ENCODE data around the gene CTSE.

Gene CTSE

DNA sequence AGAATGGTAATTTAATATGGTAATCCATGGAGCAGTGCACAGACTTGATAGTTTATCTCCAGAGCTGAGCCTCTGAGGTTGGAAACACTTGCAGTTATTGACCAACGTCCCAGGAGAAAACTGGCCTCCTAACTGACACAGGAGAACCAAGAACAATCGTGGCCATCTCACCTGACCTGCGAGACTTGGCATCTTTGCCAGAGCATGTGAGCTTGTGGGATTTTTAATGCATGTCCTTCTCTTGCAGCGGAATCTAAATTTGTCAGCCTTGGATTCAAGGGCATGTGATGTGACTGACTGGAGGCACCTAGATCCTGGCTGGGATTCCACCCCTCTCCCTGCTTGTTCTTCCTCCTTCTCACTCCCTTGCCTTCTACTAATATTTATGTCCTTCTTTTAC, 52.6 kb downstream of the CTSE start:
- DNase-seq (ENCODE audit: low read depth in 3 of 3), result no peak

- no peak for DNase-seq (ENCODE audit: low read depth in 3 of 3)
Observed at GRCh38 chr1:205970486-205970885, 53.2 kb downstream of the CTSE start.

- no peak for DNase-seq (ENCODE audit: low read depth in 3 of 3)
Observed at GRCh38 chr1:205969229-205969628, 54.5 kb downstream of the CTSE start.

DNA sequence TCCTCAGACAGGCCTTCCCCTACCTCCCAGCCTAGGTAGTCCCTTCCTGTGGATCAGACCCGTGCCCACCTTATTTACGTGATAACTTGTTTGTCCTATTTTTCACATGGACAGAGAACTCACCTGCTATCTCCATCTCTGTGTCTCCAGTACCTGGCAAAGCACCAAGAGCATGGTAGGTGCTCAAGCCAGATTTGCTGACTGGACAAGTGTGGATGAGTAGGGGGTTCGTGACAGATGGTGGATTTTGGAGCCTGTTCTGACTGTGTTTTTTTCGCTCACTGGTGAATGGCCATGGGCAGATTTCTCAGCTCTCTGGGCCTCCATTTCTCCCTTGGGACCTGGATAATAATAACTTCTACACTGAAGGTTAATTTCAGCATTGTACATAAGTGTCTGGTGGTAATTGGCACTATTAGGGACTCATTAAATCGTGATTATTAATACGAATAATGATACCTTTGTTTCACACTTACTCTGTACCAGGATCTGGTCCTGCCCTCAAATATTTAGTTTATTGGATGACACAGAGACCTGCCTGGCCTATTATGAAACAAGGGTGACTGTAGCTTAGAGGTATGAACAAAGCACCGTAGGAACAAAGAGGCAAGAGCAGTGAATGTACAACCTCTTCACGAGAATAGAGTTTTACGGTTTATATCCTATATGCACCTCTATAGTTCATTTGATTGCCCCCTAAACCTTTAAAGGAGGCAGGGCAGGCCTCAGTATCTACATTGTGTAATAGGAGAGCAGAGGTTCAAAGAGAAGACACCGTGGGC, 56.0 kb downstream of the CTSE start:
- DNase-seq (ENCODE audit: low read depth in 3 of 3), result no peak

DNA sequence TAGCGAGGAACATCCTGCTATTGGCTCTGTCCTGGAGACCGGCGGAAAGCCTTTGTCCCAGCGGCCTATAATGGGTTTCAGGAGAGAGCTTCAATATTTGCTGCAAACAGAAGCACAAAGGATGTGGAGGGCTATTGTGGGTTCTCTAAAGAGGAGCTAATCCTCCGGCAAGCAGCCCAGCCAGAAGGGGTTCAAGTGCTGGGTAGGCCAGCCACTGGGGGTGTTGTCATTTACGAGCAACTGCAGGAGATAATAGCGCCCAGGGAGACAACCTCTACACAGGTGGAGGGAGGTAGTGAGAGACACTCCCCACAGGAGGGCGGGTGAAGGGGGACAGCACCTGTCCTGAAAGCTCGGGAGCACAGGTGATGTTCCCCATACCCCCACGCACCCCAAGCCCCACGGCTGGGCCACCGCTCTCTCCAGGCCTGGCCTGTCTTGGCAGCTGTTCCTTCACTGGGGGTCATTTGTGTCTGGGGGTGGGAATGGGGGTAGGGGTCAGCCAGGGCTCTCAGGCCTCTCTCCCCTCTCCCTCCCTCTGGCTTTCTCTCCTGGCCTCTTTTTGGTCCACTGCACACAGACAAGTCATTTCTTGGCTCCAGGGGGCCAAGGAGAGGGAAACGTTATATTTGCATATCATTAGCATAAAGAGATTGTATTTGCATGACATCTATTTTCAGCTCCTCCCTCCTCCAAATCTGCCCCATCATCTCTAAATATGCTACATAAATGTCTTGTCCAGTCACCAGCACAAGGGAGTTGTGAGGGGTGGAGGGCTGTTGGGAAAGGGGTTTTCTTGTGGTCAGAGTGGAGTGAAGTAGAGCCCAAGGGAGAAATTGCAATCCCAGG, 58.4 kb downstream of the CTSE start:
- no peak for DNase-seq (ENCODE audit: low read depth in 3 of 3)

DNA sequence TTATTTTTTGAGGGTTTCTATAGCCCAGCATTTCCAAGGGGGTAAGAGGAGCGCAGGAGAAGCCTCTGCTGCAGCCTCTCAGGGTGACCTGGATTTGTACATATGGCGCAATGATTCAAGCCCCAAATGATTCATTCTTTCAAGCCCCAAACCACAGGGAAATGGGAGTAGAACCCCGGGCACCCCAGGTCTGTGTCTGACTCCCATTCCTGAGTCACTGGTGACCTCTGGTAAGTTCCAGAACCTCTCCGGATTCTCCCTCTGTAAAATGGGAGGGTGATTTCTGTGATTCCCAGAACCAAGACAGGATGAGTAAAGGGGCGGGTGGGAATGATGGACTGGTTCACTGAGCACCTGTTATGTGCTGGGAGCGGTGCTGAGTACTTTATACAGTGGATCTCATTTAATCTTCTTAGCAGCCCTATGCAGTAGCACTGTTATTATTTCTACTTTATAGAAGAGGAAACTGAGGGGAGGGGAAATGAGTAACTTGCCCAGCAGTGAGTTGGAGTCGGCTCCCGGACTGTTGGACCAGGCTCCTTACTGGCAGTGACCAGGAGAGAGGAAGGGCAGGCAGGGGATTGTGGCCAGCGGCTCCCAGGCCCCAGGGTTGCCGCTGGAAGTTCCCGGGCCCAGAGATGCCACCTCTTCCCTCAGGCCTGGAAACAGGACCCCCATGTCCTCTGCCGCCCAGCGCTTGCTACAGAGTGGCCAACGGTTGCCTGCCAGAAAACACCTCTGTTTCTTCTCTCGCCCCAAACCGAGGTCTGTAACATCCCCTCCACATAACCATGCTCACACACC, 60.1 kb downstream of the CTSE start:
- DNase-seq (ENCODE audit: low read depth in 3 of 3), result no peak

- DNase-seq (ENCODE audit: low read depth in 3 of 3), result no peak
Observed at GRCh38 chr1:205962821-205963221, 60.9 kb downstream of the CTSE start.

- no peak for DNase-seq (ENCODE audit: low read depth in 3 of 3)
Observed at GRCh38 chr1:205961991-205962820, 61.5 kb downstream of the CTSE start.

DNA sequence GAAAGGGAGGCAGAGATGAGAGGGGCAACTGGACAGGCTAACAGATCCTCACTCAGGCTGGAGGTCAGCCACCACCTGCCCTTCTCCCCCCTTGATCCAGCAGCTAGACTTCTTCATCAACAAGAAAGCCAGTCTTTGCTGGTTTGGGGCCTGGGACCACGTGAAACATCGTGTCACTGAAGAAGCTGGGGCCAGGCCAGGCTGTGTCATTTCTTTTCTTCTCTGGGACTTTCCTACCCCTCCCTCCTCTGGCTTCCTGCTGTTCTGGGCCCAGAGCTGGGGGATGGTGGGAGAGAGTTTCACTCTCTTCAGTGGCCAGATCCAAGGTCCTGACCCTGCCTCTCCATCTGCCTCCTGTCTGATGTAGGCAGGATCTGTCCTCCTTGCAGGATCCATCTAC, 62.3 kb downstream of the CTSE start:
- DNase-seq (ENCODE audit: low read depth in 3 of 3), result no peak

GRCh38 chr1:205959789-205960188, 63.9 kb downstream of the CTSE start:
- no peak for DNase-seq (ENCODE audit: low read depth in 3 of 3)
